Measurements from ENCODE around the gene LOXL4. TPM values are rescaled to one million over a fixed set of nuclear protein-coding genes. Genes with fewer than 3 reads are reported as not detected.

LOXL4 gene
- total RNA-seq, 4 donors from 2014 or later: 1.9 to 6.4 (median 2.8) TPM

- Histone ChIP-seq H3K27ac (no peak overlapping the region), H3K36me3 (no peaks in the 10 kb centered on the region), H3K27me3 (peaks cover 2% of the 10 kb centered on the region), H3K9me3 (no peaks in the 10 kb centered on the region), H3K4me1 (peaks cover 0 to 4% (median 2%) of the 10 kb centered on the region in 4 donors), H3K4me3 (no peak overlapping the region)
- no peak for DNase-seq
- in situ Hi-C loops (cut with MboI; ENCODE audit: low pct_ligation_motif_present in 1 of 4, low pct_unique_long_range_greater_than_20kb in 1 of 4, low sequenced_read_pairs in 3 of 4): no loop called here
- intact Hi-C loops (cut with DNase I; ENCODE audit: low total_unique reads): no loop called here
- 79% methylated on average over 3 of the region's 3 CpGs; no CpG with 5 or more reads in 1 of the 2 donors for WGBS, 2 donors (ENCODE audit: low coverage in 1 of 2)
- TF ChIP-seq EP300 (IDR thresholded peaks at IDR 0.05; ENCODE audit: low read depth) (no peak), CTCF (IDR thresholded peaks at IDR 0.05) (no peak), POLR2A (IDR thresholded peaks at IDR 0.05) (no peak), POLR2AphosphoS5 (IDR thresholded peaks at IDR 0.05) (no peak)
Observed at GRCh38 chr10:98274562-98274961, 6.6 kb upstream of the LOXL4 start.

GRCh38 chr10:98273057-98273850 is 5.3 kb upstream of the LOXL4 start:
- in situ Hi-C loops (cut with MboI; ENCODE audit: low pct_ligation_motif_present in 1 of 4, low pct_unique_long_range_greater_than_20kb in 1 of 4, low sequenced_read_pairs in 3 of 4): no loop called here
- no peaks in the 10 kb centered on the region for H3K9me3 ChIP-seq
- 60 to 85% methylated on average over 2 to 9 of the region's 9 CpGs for WGBS, 2 donors (ENCODE audit: low coverage in 1 of 2)
- peaks cover 15% of the 10 kb centered on the region for H3K27me3 ChIP-seq
- intact Hi-C loops (cut with DNase I; ENCODE audit: low total_unique reads): no loop called here
- peaks cover 0 to 16% (median 5%) of the 10 kb centered on the region in 4 donors for H3K4me1 ChIP-seq
- no peak for TF ChIP-seq EP300 (IDR thresholded peaks at IDR 0.05; ENCODE audit: low read depth)
- TF ChIP-seq POLR2A (IDR thresholded peaks at IDR 0.05): no peak
- no peak for TF ChIP-seq CTCF (IDR thresholded peaks at IDR 0.05)
- no peak for TF ChIP-seq POLR2AphosphoS5 (IDR thresholded peaks at IDR 0.05)
- DNase-seq: no peak
- H3K27ac ChIP-seq: no peak overlapping the region
- H3K4me3 ChIP-seq: no peak overlapping the region
- no peaks in the 10 kb centered on the region for H3K36me3 ChIP-seq

- Histone ChIP-seq H3K9me3 (no peaks in the 10 kb centered on the region), H3K27ac (no peak overlapping the region), H3K27me3 (peaks cover 19% of the 10 kb centered on the region), H3K36me3 (no peaks in the 10 kb centered on the region), H3K4me3 (no peak overlapping the region), H3K4me1 (peaks cover 0 to 19% (median 9%) of the 10 kb centered on the region in 4 donors)
- 74 to 79% methylated on average over 3 to 10 of the region's 10 CpGs for WGBS, 2 donors (ENCODE audit: low coverage in 1 of 2)
- intact Hi-C loops (cut with DNase I; ENCODE audit: low total_unique reads) (no loop called here), in situ Hi-C loops (cut with MboI; ENCODE audit: low pct_ligation_motif_present in 1 of 4, low pct_unique_long_range_greater_than_20kb in 1 of 4, low sequenced_read_pairs in 3 of 4) (no loop called here)
- TF ChIP-seq CTCF (IDR thresholded peaks at IDR 0.05): no peak
- TF ChIP-seq POLR2AphosphoS5 (IDR thresholded peaks at IDR 0.05): no peak
- TF ChIP-seq EP300 (IDR thresholded peaks at IDR 0.05; ENCODE audit: low read depth): no peak
- TF ChIP-seq POLR2A (IDR thresholded peaks at IDR 0.05): no peak
- DNase-seq: no peak
Observed at GRCh38 chr10:98272656-98273055, 4.7 kb upstream of the LOXL4 start.

- intact Hi-C loops (cut with DNase I; ENCODE audit: low total_unique reads): no loop called here
- Histone ChIP-seq H3K36me3 (no peaks in the 10 kb centered on the region), H3K27me3 (peaks cover 23% of the 10 kb centered on the region), H3K9me3 (no peaks in the 10 kb centered on the region), H3K4me1 (peaks cover 0 to 21% (median 11%) of the 10 kb centered on the region in 4 donors), H3K27ac (no peak overlapping the region), H3K4me3 (no peak overlapping the region)
- 60 to 77% methylated on average over 1 to 8 of the region's 8 CpGs for WGBS, 2 donors (ENCODE audit: low coverage in 1 of 2)
- no peak for TF ChIP-seq POLR2A (IDR thresholded peaks at IDR 0.05)
- no peak for TF ChIP-seq CTCF (IDR thresholded peaks at IDR 0.05)
- TF ChIP-seq EP300 (IDR thresholded peaks at IDR 0.05; ENCODE audit: low read depth): no peak
- no peak for TF ChIP-seq POLR2AphosphoS5 (IDR thresholded peaks at IDR 0.05)
- DNase-seq: no peak
- in situ Hi-C loops (cut with MboI; ENCODE audit: low pct_ligation_motif_present in 1 of 4, low pct_unique_long_range_greater_than_20kb in 1 of 4, low sequenced_read_pairs in 3 of 4): no loop called here
Observed at GRCh38 chr10:98272245-98272644, 4.3 kb upstream of the LOXL4 start.

All from transverse colon (tissue), 4 donors.